ENCODE results near the gene HOXD8.

HOXD8 gene

GRCh38 chr2:176124110-176124946 lies 5.2 kb upstream of the HOXD8 start:
- TF ChIP-seq SIN3A (IDR thresholded peaks at IDR 0.05; ENCODE audit: borderline replicate concordance, insufficient read depth, low read length): no peak
- no peak for TF ChIP-seq FOXP2 (optimal IDR thresholded peaks at IDR 0.05; ENCODE audit: borderline replicate concordance, extremely low read depth, extremely low read length, insufficient read depth)
- no peak for TF ChIP-seq TAF1 (IDR thresholded peaks at IDR 0.05; ENCODE audit: borderline replicate concordance, insufficient read depth, low read length)
- no peak for TF ChIP-seq POLR2AphosphoS5 (IDR thresholded peaks at IDR 0.05; ENCODE audit: low read depth, low read length)
- no peak for TF ChIP-seq REST (IDR thresholded peaks at IDR 0.05; ENCODE audit: insufficient read depth in 1 of 2, low read depth in 2 of 2, low read length in 2 of 2)

- TF ChIP-seq SIN3A (IDR thresholded peaks at IDR 0.05; ENCODE audit: borderline replicate concordance, insufficient read depth, low read length) (no peak), REST (IDR thresholded peaks at IDR 0.05; ENCODE audit: insufficient read depth in 1 of 2, low read depth in 2 of 2, low read length in 2 of 2) (no peak), POLR2AphosphoS5 (IDR thresholded peaks at IDR 0.05; ENCODE audit: low read depth, low read length) (no peak), TAF1 (IDR thresholded peaks at IDR 0.05; ENCODE audit: borderline replicate concordance, insufficient read depth, low read length) (no peak), FOXP2 (optimal IDR thresholded peaks at IDR 0.05; ENCODE audit: borderline replicate concordance, extremely low read depth, extremely low read length, insufficient read depth) (no peak)
Measured at GRCh38 chr2:176124947-176125771, 4.3 kb upstream of the HOXD8 start.

- no peak for TF ChIP-seq REST (IDR thresholded peaks at IDR 0.05; ENCODE audit: insufficient read depth in 1 of 2, low read depth in 2 of 2, low read length in 2 of 2)
- no peak for TF ChIP-seq SIN3A (IDR thresholded peaks at IDR 0.05; ENCODE audit: borderline replicate concordance, insufficient read depth, low read length)
- TF ChIP-seq FOXP2 (optimal IDR thresholded peaks at IDR 0.05; ENCODE audit: borderline replicate concordance, extremely low read depth, extremely low read length, insufficient read depth): no peak
- no peak for TF ChIP-seq POLR2AphosphoS5 (IDR thresholded peaks at IDR 0.05; ENCODE audit: low read depth, low read length)
- no peak for TF ChIP-seq TAF1 (IDR thresholded peaks at IDR 0.05; ENCODE audit: borderline replicate concordance, insufficient read depth, low read length)
Measured at GRCh38 chr2:176125772-176126054, 3.8 kb upstream of the HOXD8 start.

GRCh38 chr2:176126929-176127773 lies 2.4 kb upstream of the HOXD8 start:
- TF ChIP-seq POLR2AphosphoS5 (IDR thresholded peaks at IDR 0.05; ENCODE audit: low read depth, low read length) (no peak), SIN3A (IDR thresholded peaks at IDR 0.05; ENCODE audit: borderline replicate concordance, insufficient read depth, low read length) (no peak), FOXP2 (optimal IDR thresholded peaks at IDR 0.05; ENCODE audit: borderline replicate concordance, extremely low read depth, extremely low read length, insufficient read depth) (no peak), TAF1 (IDR thresholded peaks at IDR 0.05; ENCODE audit: borderline replicate concordance, insufficient read depth, low read length) (no peak), REST (IDR thresholded peaks at IDR 0.05; ENCODE audit: insufficient read depth in 1 of 2, low read depth in 2 of 2, low read length in 2 of 2) (no peak)
